SK-N-MC (cell line): ENCODE data around the gene CCDC134.

Experiments
- EZH2 ChIP-seq: fragments of 200-600 bp; sonication (generic); IDR thresholded peaks from one replicate; pipeline ENCODE4 v1.6.1; 2017; ENCODE audit warnings: antibody characterized with exemption
- FOXP2 ChIP-seq: optimal IDR thresholded peaks from 2 replicates; pipeline ENCODE3; 2011; ENCODE audit warnings: mild to moderate bottlenecking, moderate library complexity; ENCODE audit not compliant: insufficient read depth; ENCODE audit errors: extremely low read length, control extremely low read depth
- POLR2AphosphoS5 ChIP-seq: IDR thresholded peaks from 2 replicates; pipeline ENCODE4 v1.6.1; 2012; ENCODE audit warnings: mild to moderate bottlenecking, low read depth, low read length, borderline replicate concordance

- no peak for TF ChIP-seq EZH2
- no peak for TF ChIP-seq POLR2AphosphoS5
- TF ChIP-seq FOXP2 = no peak
These were observed 46.5 kb upstream of the CCDC134 start for GRCh38 chr22:41753984-41754383.
